Psoas muscle (tissue), 8 donors: ENCODE results near the gene TMEM154. TPM values are rescaled to one million over a fixed set of nuclear protein-coding genes. Genes with fewer than 3 reads are reported as not detected.

Source experiments
- ATAC-seq, 4 donors: fragments of 200-7000 bp; cut with Tn5 transposase; one replicate each; pipeline ENCODE4 v1.9.1; 2020; ENCODE audit warnings: moderate library complexity in 3 of 4, mild to moderate bottlenecking in 2 of 4
- DNase-seq, 2 donors: peaks; one replicate each; pipeline ENCODE4 v3.0.0-alpha.2; 2020
- H3K27ac ChIP-seq: fragments of 200-600 bp; one replicate; pipeline ENCODE4 v1.8.0; 2022
- H3K27me3 ChIP-seq, 3 donors: fragments of 200-600 bp in 1 of 3; one replicate each; pipeline versions ENCODE4 v1.6.1 to v1.8.0; 2013 to 2022; ENCODE audit warnings: low read length in 2 of 3, mild to moderate bottlenecking in 2 of 3, moderate library complexity in 1 of 3; ENCODE audit not compliant: insufficient read depth in 3 of 3
- H3K36me3 ChIP-seq, 2 donors: fragments of 200-600 bp in 1 of 2; one replicate each; pipeline versions ENCODE4 v1.6.1 to v1.8.0; 2013 to 2022; ENCODE audit warnings: low read depth in 1 of 2, mild to moderate bottlenecking in 1 of 2, moderate library complexity in 1 of 2; ENCODE audit not compliant: insufficient read depth in 1 of 2
- H3K4me1 ChIP-seq: fragments of 200-600 bp; one replicate; pipeline ENCODE4 v1.8.0; 2022
- H3K4me3 ChIP-seq: fragments of 200-600 bp; one replicate; pipeline ENCODE4 v1.8.0; 2022; ENCODE audit warnings: mild to moderate bottlenecking
- H3K9me3 ChIP-seq: fragments of 200-600 bp; one replicate; pipeline ENCODE4 v1.8.0; 2022
- CTCF ChIP-seq: fragments of 200-600 bp; IDR thresholded peaks from one replicate; pipeline ENCODE4 v1.8.0; 2022; ENCODE audit warnings: antibody characterized with exemption
- WGBS, 3 donors: extraction: QIAGEN DNeasy Blood & Tissue Kit; methylation state at CpG; one replicate each; pipeline versions ENCODE4 v1.1.6 to v1.1.7; 2013; 5-methylcytosine and 5-hydroxymethylcytosine counted together
- intact Hi-C, 2 donors: fragments of 100-400 bp; cut with DNase I; formaldehyde crosslinking; loops; one replicate each; pipeline versions ENCODE4 v1.11.0 to v1.14.2; 2022
- polyA plus RNA-seq, 3 donors: library from polyadenylated mRNA; stranded (reverse); fragments of 200-250 nt; gene quantifications; one replicate each; pipeline ENCODE4 v1.2.3, GENCODE V29; 2013
- total RNA-seq, 4 donors: library from RNA; stranded (reverse); fragmentation: NEBNext Ultra II Directional in 2 of 4; extraction: Animal tissue kit (Norgen Biotek cat#: 25700) in 2 of 4; gene quantifications; one replicate each; pipeline versions ENCODE4 v1.2.1 to v1.2.4, GENCODE V29; 2021 to 2023
- donor health status: healthy with polysubstance abuse.
- donor health status: DM: no; HTN: no; CAD: no; lungs with moderate emphysema.
- donor health status: Bipolar disorder and iron deficiency.
- donor health status: healthy.
- donor health status: DM: yes; HTN: yes; CAD: no.
- donor health status: DM: no; HTN: no; CAD: no.
- donor health status: DM: no; HTN: no; CAD: no.
- donor health status: DM: yes; HTN: yes; CAD: no.

Gene TMEM154
- total and polyA plus RNA-seq, 7 donors: 0.06 to 0.98 (median 0.40) TPM

DNA sequence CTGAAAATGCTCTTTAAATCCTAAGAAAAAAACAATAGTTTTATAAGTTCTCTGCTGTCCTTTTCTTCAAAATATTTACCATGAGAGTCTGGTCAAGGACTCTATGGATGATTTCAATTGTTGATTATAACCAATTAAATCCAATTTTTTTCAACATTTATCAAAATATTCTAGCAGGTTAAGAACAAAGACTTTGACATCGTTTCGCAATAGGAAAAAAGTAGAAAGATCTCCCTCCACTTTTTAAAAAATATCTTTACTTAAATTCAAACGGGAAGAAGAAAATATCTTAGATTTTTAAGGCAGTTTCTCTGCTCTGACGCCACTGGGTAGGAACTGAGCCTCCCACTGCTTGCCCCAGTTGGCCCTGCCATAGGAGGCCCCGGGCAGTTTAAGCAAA, 44.7 kb upstream of the TMEM154 start:
- DNase-seq: no peak
- intact Hi-C loops: no loop called here
- no peak for TF ChIP-seq CTCF

DNA sequence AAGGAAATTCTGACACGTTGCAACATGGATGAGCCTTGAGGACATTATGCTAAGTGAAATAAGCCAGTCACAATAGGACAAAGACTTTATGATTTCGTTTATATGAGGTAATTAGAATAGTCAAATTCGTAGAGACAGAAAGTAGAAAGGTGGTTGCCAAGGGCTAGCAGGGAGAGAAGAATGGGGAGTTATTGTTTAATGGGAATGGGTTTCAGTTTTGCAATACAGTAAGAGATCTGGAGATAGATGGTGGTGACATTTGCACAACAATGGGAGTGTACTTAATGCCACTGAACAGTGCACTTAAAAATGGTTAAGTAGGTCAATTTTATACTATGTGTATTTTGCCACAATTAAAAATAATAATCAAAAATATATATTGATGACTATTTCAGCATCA, 43.4 kb upstream of the TMEM154 start:
- no peak for ATAC-seq
- 70 to 80% (median 76%) methylated on average over 3 of the region's 3 CpGs for WGBS, 3 donors
- no peak for TF ChIP-seq CTCF
- Histone ChIP-seq H3K4me1 (no peaks in the 10 kb centered on the region), H3K27me3 (no peaks in the 10 kb centered on the region), H3K36me3 (no peaks in the 10 kb centered on the region), H3K27ac (no peak overlapping the region), H3K4me3 (no peak overlapping the region), H3K9me3 (no peaks in the 10 kb centered on the region)
- intact Hi-C loops: no loop called here
- no peak for DNase-seq

More for the DNA sequence above, 44.7 kb upstream of the TMEM154 start:
- Histone ChIP-seq H3K27ac (no peak overlapping the region), H3K4me1 (no peaks in the 10 kb centered on the region), H3K4me3 (no peak overlapping the region), H3K36me3 (no peaks in the 10 kb centered on the region), H3K27me3 (no peaks in the 10 kb centered on the region), H3K9me3 (no peaks in the 10 kb centered on the region)
- ATAC-seq: no peak
- 72 to 74% (median 73%) methylated on average over 5 of the region's 5 CpGs for WGBS, 3 donors

GRCh38 chr4:152719801-152720556, 40.2 kb upstream of the TMEM154 start:
- H3K4me3 ChIP-seq: peak overlapping the region; percentile 18
- no peak for ATAC-seq
- 59 to 61% (median 61%) methylated on average over 24 of the region's 24 CpGs for WGBS, 3 donors
- H3K9me3 ChIP-seq: no peaks in the 10 kb centered on the region
- H3K27me3 ChIP-seq: no peaks in the 10 kb centered on the region
- H3K27ac ChIP-seq: no peak overlapping the region
- H3K4me1 ChIP-seq: no peaks in the 10 kb centered on the region
- DNase-seq: no peak
- intact Hi-C loops: no loop called here
- H3K36me3 ChIP-seq: no peaks in the 10 kb centered on the region
- TF ChIP-seq CTCF: no peak

DNA sequence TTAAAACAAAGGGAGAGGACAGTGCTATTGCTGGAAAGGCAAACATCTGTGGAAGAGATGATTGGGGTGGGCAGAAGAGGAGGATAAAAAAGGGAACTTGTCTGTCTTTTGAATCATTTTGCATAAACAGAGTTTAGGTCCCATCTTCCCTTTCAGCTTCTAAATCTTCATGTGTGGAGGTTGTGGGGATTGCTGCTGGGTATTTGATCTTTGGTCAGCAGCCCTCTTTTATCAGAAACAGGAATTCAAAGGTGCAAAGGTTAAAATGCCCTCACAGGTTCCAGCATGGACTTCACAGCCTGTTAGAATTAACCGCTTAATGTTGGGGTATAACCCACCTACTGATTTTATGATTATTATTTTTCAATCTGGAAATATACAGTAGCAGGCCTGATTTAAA, 39.5 kb upstream of the TMEM154 start:
- H3K9me3 ChIP-seq: no peaks in the 10 kb centered on the region
- H3K27ac ChIP-seq: no peak overlapping the region
- DNase-seq (no peak), ATAC-seq (no peak)
- no peaks in the 10 kb centered on the region for H3K4me1 ChIP-seq
- H3K27me3 ChIP-seq: no peaks in the 10 kb centered on the region
- TF ChIP-seq CTCF: no peak
- WGBS, 3 donors: 42 to 97% (median 93%) methylated on average over 1 of the region's 1 CpG
- intact Hi-C loops: no loop called here
- H3K36me3 ChIP-seq: no peaks in the 10 kb centered on the region
- no peak overlapping the region for H3K4me3 ChIP-seq

GRCh38 chr4:152715076-152715475, 35.3 kb upstream of the TMEM154 start:
- Histone ChIP-seq H3K36me3 (no peaks in the 10 kb centered on the region), H3K27ac (no peak overlapping the region), H3K4me3 (no peak overlapping the region), H3K27me3 (no peaks in the 10 kb centered on the region), H3K4me1 (no peaks in the 10 kb centered on the region), H3K9me3 (no peaks in the 10 kb centered on the region)
- intact Hi-C loops: no loop called here
- ATAC-seq (no peak), DNase-seq (no peak)
- 91 to 96% (median 95%) methylated on average over 6 of the region's 6 CpGs for WGBS, 3 donors
- TF ChIP-seq CTCF: no peak
